NCI-H2196 (cell line): ENCODE measurements around the gene ALDOA.
"Not testable (repeated sequence)": the region's sequence is repeated elsewhere in the genome, so short reads cannot be mapped to it uniquely, and the experiment has no call there.

ENCODE experiments used
- DNase-seq: peaks from one replicate; lab custom pipeline; 2025; ENCODE audit not compliant: unreplicated experiment; lab: John Stamatoyannopoulos, UW

Gene ALDOA

GRCh38 chr16:30040690-30041089, 24.9 kb upstream of the ALDOA start:
- DNase-seq: not testable (repeated sequence)

DNA sequence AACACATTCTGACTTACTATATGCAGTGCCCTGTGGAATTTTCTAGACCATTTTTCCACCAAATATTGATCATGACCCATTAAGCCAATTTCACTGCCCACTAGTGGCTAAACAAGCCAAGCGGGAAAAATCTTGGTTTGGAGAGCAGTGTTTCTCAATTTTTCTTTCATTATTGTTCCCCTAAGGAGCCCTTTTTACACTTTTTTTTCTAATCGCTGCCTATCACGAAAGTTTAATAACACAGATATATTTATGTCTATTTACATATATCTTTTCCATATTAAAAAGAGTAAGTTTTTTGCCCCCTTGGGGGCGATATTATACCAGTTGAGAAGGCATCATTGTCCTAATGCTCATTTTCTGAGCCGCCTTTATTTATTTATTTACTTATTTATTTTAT, 23.7 kb upstream of the ALDOA start:
- DNase-seq: peak; percentile 40

- no peak for DNase-seq
Measured at GRCh38 chr16:30046178-30046577, 19.4 kb upstream of the ALDOA start.

GRCh38 chr16:30046588-30046987, 19.0 kb upstream of the ALDOA start:
- DNase-seq: no peak

DNA sequence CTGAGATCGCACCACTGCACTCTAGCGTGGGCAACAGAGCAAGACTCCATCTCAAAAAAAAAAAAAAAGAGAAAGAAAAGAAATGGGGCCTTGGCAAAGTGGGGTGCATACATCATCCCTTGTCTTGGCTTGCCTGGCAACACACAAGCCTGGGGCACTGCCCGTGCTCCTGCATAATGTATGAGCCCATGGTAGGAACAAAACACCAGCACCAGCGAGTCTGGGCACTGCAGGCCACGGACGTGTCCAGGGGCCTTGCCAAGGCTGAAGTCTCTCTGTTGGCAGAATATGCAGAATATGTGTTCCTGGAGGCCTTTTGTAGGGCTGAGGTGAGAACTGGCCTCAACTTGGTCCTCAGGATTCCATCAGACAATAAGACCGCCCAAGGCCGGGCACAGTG, 15.7 kb upstream of the ALDOA start:
- DNase-seq: no peak

GRCh38 chr16:30051518-30051917, 14.0 kb upstream of the ALDOA start:
- no peak for DNase-seq

- DNase-seq: peak; percentile 96
Measured at GRCh38 chr16:30052671-30053372, 12.7 kb upstream of the ALDOA start.

DNA sequence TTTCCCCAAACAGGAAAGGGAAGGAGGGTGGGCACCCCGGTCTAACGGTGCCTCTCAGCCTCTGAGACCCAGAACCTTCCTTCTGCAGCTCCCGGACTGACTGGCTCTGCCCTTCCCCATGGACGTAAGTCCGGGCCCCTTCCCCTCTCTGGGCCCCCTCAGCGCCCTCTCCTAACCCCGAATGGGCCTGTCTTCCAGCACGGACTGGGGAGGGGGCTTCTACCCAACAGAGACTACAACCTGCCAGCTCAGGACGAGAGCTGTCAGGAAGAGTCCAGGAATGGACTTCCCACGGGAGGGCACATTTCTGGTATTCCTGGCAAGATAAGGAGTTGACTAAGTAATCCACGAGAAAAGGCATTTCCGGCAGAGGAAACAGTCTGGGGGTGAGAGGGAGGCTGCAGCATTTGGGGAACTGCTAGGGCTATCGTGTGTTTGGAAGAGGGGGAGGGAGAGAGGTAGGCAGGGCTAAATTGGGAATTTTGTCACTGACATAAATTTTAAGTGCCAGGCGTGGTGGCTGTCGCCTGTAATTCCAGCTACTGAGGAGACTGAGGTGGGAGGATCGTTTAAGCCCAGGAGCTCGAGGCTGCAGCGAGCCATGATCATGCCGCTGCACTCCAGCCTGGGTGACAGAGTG, 12.1 kb upstream of the ALDOA start:
- no peak for DNase-seq

GRCh38 chr16:30054451-30054850, 11.1 kb upstream of the ALDOA start:
- no peak for DNase-seq

DNA sequence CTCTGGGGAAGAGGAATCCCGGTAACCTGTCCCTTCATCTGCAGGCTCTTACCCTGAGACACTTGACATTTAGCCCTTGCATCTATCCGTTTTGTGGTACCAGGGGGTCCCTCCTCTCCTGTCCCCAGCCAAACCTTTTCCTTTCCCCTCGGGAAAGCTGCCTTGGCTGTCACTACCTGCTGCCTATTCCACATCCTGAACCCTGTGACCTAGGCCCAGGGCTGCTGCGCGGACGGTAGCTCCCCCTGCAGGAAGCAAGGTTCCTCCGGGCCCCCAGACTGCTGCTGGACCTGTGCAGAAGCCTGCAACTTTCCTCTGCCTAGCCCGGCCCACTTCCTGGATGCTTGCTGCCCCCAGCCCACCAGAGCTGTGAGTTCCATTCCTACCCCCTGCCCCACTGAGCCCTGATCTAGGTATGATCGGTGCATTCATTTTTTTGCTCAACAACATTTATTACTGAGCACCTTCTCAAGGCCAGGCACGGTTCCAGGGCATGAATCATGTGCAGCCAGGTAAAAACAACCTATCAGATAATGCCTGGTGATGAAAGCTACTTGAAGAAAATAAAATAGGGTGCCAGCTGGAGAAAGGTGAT, 10.5 kb upstream of the ALDOA start:
- DNase-seq: peak; percentile 72

GRCh38 chr16:30060346-30060745, 5.2 kb upstream of the ALDOA start:
- DNase-seq: no peak

DNA sequence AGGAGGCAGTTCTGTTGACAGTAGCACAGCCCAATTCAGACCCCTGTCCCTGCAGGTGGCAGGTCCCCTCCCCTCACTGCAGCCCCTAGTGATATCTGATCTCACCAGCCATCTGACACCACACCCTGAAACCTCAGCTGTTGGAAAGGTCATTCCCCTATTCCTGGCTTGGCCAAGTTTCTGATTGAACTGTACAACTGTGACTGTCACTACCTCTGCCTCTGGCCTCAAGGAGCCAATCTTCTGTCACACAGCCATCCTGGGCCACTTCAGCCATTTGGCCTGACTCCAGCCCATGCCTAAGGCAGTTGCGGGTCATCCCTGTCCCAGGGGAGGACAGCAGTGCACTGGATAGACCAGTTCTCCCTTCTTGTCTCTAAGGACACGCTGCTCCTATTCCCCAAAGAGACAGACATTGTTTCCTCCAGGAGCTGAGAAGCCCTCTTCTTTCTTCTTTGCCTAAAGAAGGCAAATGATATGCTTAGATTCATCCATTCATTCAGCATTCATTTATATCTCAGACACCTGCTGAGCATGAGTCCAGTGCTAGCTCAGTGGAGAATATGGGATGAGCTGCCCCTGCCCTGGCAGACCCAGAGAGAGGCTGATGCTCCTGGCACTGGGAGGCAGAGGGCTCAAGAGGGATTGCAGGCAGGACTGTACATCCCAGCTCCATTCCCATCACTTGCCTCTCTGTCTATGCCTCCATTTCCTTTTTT, 4.6 kb upstream of the ALDOA start:
- no peak for DNase-seq

DNA sequence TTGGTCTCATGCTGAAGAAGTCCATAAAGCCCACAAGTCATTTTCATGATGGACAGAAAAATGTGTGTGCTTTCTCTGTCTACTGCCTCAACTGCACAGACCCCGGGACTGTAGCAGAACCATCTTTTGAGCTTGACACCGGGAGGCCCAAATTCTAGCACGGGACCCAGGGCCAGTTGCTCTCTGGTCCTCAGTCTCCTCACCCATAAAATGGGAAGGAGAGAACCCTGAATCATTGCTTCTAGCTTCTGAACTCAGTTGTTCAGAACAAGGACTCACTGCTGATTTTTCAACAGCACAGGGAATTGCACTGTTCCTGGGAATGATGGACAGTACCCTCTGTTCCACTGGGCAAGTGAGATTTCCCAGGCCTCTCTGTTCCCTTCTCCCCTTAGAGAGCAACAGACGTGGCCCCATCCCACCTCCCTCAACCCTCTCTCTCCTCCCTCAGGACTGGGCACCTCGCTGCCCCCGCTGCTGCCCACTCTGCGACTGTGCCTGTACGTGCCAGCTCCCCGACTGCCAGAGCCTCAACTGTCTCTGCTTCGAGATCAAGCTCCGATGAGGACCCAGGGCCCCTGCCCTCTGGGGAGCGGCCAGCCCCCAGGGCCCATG, 2.2 kb upstream of the ALDOA start:
- no peak for DNase-seq

DNA sequence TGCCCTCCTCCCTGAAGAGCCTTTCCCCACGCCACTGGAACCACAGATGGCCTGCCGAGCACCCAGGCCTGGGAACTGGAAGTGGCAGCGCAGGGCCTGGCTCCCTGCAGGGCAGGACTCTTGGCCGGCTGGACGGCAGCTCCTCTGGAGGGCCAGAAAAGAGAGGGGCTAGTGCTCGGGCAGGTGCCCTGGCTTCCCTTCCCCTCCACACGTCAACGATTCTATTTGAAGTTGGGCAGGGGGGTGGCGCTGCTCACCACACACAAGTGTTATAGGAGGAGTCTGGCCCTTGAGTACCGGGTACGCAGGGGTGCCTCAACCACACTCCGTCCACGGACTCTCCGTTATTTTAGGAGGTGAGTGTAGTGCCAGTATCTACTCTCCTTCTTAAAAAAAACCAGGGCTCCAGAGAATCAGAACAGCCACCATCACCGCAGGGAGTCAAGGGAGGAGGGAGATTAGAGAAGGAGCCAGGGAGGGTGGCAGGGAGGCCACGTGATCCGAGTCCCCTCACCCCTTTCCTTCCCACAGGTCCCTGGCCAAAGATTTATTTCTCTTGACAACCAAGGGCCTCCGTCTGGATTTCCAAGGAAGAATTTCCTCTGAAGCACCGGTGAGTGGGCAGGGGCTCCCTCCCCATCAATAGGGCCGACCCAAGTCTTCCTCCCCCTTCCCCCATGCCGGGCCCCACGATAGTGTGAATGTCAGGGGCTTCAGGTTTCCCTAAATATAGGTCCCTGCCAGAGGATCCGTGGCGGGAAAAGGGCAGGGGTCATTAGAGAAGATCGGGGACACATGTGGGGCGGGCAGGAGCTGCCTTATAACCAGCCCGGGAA, 1.4 kb upstream of the ALDOA start:
- peak; percentile 74 for DNase-seq

- no peak for DNase-seq
Measured at GRCh38 chr16:30064729-30065101, 845 bp upstream of the ALDOA start.

DNA sequence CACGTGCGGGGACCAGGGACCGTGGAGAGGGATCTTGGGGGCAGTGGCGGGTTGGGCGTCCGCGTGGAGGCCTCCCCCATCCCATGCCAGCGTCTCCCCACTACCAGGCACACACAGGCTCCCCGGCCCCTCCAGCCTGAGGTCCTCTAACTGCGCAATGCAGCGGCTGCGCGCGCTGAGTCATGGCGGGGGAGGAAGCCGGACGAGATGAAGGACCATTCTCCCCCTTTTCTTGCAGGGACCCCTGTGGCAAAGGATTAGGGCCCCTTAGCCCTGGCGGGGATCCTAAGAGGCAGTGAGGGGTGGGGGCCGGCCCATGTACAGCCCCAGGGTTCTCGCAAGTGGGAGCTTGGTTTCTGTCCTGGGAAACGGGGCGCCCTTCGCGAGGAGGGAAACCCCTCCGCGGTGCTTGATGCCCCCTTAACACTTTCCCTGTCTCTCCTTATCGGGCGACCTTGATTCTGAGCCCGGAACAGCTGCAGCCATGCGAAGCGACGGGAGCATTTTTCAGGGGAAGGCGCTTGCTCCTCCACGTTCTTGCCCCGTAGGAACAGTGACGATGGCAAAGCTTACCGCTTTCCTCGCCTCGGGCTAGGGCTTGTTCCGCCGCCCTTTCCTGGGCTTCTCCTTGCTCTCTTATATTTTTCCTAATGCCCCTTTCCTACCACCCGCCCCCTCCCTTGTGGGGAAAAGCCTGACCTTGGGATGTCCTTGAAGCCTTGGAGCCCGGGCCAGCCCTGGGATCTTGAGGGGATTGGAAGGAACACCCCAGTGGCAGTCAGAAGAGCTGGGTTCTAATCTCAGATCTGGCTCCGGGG, 592 bp downstream of the ALDOA start:
- no peak for DNase-seq

DNA sequence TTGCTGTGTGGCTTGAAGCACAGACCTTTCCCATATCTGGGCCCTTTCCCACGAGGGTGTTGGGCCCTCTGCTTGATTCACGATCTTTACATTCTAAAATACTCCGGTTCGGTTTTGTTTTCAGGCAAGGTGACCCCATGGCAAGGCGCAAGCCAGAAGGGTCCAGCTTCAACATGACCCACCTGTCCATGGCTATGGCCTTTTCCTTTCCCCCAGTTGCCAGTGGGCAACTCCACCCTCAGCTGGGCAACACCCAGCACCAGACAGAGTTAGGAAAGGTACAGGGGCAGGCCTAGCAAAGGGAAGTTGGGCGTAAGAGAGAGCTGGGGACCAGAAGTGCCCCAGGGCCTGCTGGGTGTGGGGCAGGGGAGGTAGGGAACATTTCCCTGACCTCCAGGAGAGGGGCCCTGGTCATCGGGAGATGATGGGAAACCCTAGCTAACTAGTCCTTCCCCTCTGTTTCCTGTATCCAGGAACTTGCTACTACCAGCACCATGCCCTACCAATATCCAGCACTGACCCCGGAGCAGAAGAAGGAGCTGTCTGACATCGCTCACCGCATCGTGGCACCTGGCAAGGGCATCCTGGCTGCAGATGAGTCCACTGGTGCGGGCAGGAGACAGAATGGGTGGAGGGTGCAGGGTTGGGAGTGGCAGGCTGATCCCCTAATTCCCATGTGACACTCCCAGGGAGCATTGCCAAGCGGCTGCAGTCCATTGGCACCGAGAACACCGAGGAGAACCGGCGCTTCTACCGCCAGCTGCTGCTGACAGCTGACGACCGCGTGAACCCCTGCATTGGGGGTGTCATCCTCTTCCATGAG, 1.4 kb downstream of the ALDOA start:
- no peak for DNase-seq

DNA sequence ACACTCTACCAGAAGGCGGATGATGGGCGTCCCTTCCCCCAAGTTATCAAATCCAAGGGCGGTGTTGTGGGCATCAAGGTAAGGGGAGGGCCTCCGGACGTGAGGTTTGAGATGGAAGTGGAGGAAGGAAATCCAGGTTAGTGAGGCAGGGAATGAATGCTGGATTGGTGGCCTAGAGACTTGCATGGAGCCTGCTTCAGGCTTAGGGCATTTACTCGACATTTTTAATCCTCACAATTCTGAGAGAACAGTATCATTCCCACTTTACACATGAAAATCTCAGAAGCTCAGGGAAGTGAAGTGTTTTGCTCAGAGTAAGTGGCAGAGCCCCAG, 2.0 kb downstream of the ALDOA start:
- no peak for DNase-seq

DNA sequence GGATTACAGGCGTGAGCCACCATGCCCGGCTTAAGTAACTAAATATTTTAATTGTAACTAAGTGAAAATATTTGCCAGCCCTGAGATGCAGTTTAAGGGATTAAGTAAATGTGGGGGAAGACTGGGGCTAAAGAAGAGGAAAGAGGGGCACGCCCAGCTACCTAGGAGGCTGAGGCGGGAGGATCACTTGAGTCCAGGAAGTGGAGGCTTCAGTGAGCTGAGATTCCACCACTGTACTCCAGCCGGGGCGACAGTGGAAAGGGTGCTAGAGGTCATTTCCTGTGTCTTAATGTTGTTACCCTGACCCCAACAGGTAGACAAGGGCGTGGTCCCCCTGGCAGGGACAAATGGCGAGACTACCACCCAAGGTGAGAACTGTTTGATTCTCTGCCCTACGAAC, 2.8 kb downstream of the ALDOA start:
- DNase-seq: no peak
